ENCODE data around the gene COMTD1. TPM values are rescaled to one million over a fixed set of nuclear protein-coding genes. Genes with fewer than 3 reads are reported as not detected.
A peak's percentile ranks its signal among the peaks of the same experiment; 100 is the strongest.

Gene COMTD1
- total and polyA plus RNA-seq, 2 of the 13 experiments (the other 11 are each of a cell fraction or from before 2014, with no cell fraction given), result 11.8 to 18.4 TPM

DNA sequence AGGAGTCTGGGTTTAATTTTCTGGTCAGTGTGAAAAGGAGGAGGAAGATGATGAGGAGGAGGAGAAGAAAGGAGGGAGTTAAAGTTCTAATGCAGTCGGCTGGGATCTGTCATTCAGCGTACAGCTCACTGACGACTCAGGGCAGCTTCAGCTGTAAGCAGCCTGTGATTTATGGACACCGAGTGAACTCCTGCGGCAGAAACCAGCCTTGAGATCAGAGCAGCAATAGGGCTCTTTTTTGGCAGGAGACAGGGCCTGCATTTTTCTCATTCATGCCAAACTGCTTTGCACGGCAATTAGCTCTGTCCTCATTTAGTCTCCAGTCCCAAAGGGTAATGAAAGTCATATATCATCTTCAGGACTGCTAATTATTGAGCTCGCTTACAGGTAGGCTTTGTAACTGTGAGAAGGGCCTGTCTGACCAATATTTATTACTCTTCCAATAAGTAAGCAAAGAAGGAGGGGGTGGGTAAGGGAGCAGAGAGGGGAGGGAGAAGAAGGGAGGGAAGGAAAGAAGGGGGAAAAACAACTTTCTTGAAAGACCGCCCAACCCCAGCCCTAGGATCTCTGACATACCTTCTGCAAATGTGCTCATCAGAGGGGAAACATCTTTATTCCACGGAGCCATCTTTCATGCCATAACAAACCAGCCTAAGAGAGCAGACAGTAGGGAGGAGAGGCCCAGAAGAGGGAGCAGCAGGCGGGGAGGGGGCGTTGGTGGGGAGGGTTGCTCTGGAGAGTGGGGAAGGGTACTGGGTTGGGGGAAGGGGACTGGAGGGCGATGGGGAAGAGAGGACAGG is 48.1 kb upstream of the COMTD1 start:
- intact Hi-C loops (cut with micrococcal nuclease; ENCODE audit: unreplicated experiment), result no loop called here
- Histone ChIP-seq H3K4me1 (ENCODE audit: insufficient read depth, low read length) (peaks cover 25% of the 10 kb centered on the region), H3K9me3 (ENCODE audit: low read length) (no peaks in the 10 kb centered on the region), H3K27me3 (ENCODE audit: control insufficient read depth in 1 of 2, insufficient read depth in 2 of 2, low read length in 2 of 2) (peaks cover 5 to 43% of the 10 kb centered on the region in 2 experiments; a peak in 4 of 5 replicates), H2AFZ (ENCODE audit: low read length) (no peak overlapping the region), H3K27ac (ENCODE audit: extremely low read length, insufficient read depth, low read length) (no peak overlapping the region), H3K79me2 (ENCODE audit: insufficient read depth, low read length) (no peaks in the 10 kb centered on the region), H3K4me2 (ENCODE audit: low read depth, low read length) (peak overlapping the region; percentile 68), H3K9ac (ENCODE audit: insufficient read depth, low read depth, low read length) (peak overlapping the region; percentile 25; the same call in 1 of the 2 replicates), H3K36me3 (replicated peaks in 1 of 2; ENCODE audit: control insufficient read depth in 1 of 2, insufficient read depth in 2 of 2, low read length in 2 of 2) (no peaks in the 10 kb centered on the region), H3K4me3 (replicated peaks in 1 of 3; ENCODE audit: insufficient read depth in 1 of 3, low read depth in 2 of 3, low read length in 3 of 3) (peak overlapping the region; percentile 13 to 42 (median 26); a peak in 3 of 6 replicates), H4K20me1 (ENCODE audit: insufficient read depth, low read length) (no peaks in the 10 kb centered on the region)
- FAIRE-seq, result no peak
- CTCF ChIA-PET (ENCODE audit: low intra/inter-chr PET ratio, low total read pairs), result no interaction called here
- TF ChIP-seq RCOR2 (CRISPR knock-in tag; IDR thresholded peaks at IDR 0.05), result no peak
- TF ChIP-seq, protein P1, sequence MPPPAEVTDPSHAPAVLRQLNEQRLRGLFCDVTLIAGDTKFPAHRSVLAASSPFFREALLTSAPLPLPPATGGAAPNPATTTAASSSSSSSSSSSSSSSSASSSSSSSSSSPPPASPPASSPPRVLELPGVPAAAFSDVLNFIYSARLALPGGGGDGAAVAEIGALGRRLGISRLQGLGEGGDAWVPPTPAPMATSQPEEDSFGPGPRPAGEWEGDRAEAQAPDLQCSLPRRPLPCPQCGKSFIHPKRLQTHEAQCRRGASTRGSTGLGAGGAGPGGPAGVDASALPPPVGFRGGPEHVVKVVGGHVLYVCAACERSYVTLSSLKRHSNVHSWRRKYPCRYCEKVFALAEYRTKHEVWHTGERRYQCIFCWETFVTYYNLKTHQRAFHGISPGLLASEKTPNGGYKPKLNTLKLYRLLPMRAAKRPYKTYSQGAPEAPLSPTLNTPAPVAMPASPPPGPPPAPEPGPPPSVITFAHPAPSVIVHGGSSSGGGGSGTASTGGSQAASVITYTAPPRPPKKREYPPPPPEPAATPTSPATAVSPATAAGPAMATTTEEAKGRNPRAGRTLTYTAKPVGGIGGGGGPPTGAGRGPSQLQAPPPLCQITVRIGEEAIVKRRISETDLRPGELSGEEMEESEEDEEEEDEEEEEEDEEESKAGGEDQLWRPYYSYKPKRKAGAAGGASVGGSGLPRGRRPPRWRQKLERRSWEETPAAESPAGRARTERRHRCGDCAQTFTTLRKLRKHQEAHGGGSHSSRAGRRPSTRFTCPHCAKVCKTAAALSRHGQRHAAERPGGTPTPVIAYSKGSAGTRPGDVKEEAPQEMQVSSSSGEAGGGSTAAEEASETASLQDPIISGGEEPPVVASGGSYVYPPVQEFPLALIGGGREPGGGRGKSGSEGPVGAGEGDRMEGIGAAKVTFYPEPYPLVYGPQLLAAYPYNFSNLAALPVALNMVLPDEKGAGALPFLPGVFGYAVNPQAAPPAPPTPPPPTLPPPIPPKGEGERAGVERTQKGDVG (CRISPR knock-in tag; IDR thresholded peaks at IDR 0.05; ENCODE audit: borderline replicate concordance), result no peak
- TF ChIP-seq ZNF841 (CRISPR knock-in tag; IDR thresholded peaks at IDR 0.05; ENCODE audit: borderline replicate concordance), result no peak
- peak; percentile 10 for TF ChIP-seq HNRNPK (IDR thresholded peaks at IDR 0.05; ENCODE audit: low read depth, low read length, poor library complexity, severe bottlenecking)
- no peak for DNase-seq (ENCODE audit: low spot score)
- in situ Hi-C loops (cut with HindIII; ENCODE audit: extremely low pct_ligation_motif_present, low pct_unique_long_range_greater_than_20kb), result loop anchor here (25.0 kb wide), 1 partner anchor 1028 kb away; no protein-coding TSS in a partner anchor
- WGBS (ENCODE audit: low lambda C conversion rate), result 21% methylated on average over 12 of the region's 12 CpGs
- no TSS peak for BruUV-seq (replicated peaks)
- POLR2A ChIA-PET, result no interaction called here
- ATAC-seq, result peak; percentile 39
